GM12872 (cell line): ENCODE data around the gene TACO1.

Experiments used
- CTCF ChIP-seq: IDR thresholded peaks from 3 replicates; pipeline ENCODE4 v1.5.1; 2011; ENCODE audit warnings: low read depth, mild to moderate bottlenecking, low read length, moderate library complexity; ENCODE audit not compliant: insufficient read depth

TACO1 gene

GRCh38 chr17:63649813-63650212 lies 49.1 kb downstream of the TACO1 start:
- TF ChIP-seq CTCF, result no peak

GRCh38 chr17:63652106-63652505 lies 51.4 kb downstream of the TACO1 start:
- no peak for TF ChIP-seq CTCF

GRCh38 chr17:63653050-63653449 lies 52.4 kb downstream of the TACO1 start:
- TF ChIP-seq CTCF, result no peak

GRCh38 chr17:63657786-63658185 lies 57.1 kb downstream of the TACO1 start:
- no peak for TF ChIP-seq CTCF
